ENCODE results near the gene HLA-E. TPM values are rescaled to one million over a fixed set of nuclear protein-coding genes. Genes with fewer than 3 reads are reported as not detected.
"Not testable (repeated sequence)": the region's sequence is repeated elsewhere in the genome, so short reads cannot be mapped to it uniquely, and the experiment has no call there.

The HLA-E gene
- total and polyA plus RNA-seq, 2 donors (not counting 1 experiment from before 2014, with no cell fraction given), result 1,043 to 1,174 TPM

GRCh38 chr6:30497714-30498113 is 8.4 kb downstream of the HLA-E start:
- Mint-ChIP-seq H3K9me3 (ENCODE audit: insufficient read depth) (no peaks in the 10 kb centered on the region), H3K27ac (peak overlapping the region; percentile 62), H3K4me1 (peaks cover 72% of the 10 kb centered on the region), H3K27me3 (no peaks in the 10 kb centered on the region), H3K4me3 (no peak overlapping the region)
- WGBS (ENCODE audit: insufficient coverage), result 80% methylated on average over 2 of the region's 3 CpGs
- Histone ChIP-seq H2AFZ (ENCODE audit: insufficient read depth, low read depth, low read length, poor library complexity, severe bottlenecking) (no peak overlapping the region), H3K4me3 (ENCODE audit: control extremely low read depth in 1 of 5, extremely low read depth in 1 of 5, insufficient read depth in 1 of 5, low read depth in 2 of 5, low read length in 4 of 5) (no peak overlapping the region), H4K20me1 (ENCODE audit: control insufficient read depth, insufficient read depth, low read length, poor library complexity, severe bottlenecking) (peaks cover 19% of the 10 kb centered on the region), H3K36me3 (replicated peaks in 1 of 2; ENCODE audit: control extremely low read depth in 1 of 2, control insufficient read depth in 1 of 2, extremely low read depth in 1 of 2, insufficient read depth in 2 of 2, low read length in 1 of 2) (peaks cover 2 to 16% of the 10 kb centered on the region in 2 experiments), H3K27me3 (replicated peaks in 1 of 4; ENCODE audit: control extremely low read depth in 1 of 4, control insufficient read depth in 3 of 4, insufficient read depth in 4 of 4, low read length in 3 of 4) (no peaks in the 10 kb centered on the region), H3K79me2 (ENCODE audit: control insufficient read depth, insufficient read depth, low read length) (peaks cover 48% of the 10 kb centered on the region), H3K4me1 (ENCODE audit: control insufficient read depth in 2 of 2, insufficient read depth in 2 of 2, low read length in 2 of 2) (peaks cover 52 to 67% of the 10 kb centered on the region in 2 donors), H3K27ac (ENCODE audit: low read length in 2 of 2) (peak overlapping the region in 1 of 2 donors; percentile 12), H3K9me3 (ENCODE audit: control extremely low read depth in 1 of 3, control insufficient read depth in 2 of 3, insufficient read depth in 1 of 3, low read length in 2 of 3) (no peaks in the 10 kb centered on the region), H3K4me2 (replicated peaks; ENCODE audit: low read depth, low read length, poor library complexity, severe bottlenecking) (peak overlapping the region; percentile 8), H3K9ac (ENCODE audit: low read length) (no peak overlapping the region)
- ATAC-seq (ENCODE audit: low read depth) (no peak), DNase-seq (no peak)
- POLR2A ChIA-PET, result interaction anchor here (1.2 to 1.3 kb wide), 2 partner anchors 12 to 14 kb away, joined by 3 read pairs; no protein-coding TSS in a partner anchor
- intact Hi-C loops (cut with micrococcal nuclease), result no loop called here
- TF ChIP-seq CTCF (IDR thresholded peaks at IDR 0.05) (no peak), EZH2 (IDR thresholded peaks at IDR 0.05; ENCODE audit: borderline replicate concordance, insufficient read depth, low read depth, low read length, poor library complexity, severe bottlenecking) (no peak)
- CTCF ChIA-PET, result interaction anchor here (6.2 to 7.6 kb wide), 2 partner anchors 33 to 44 kb away, joined by 86 to 114 read pairs; no protein-coding TSS in a partner anchor

GRCh38 chr6:30498705-30499104 is 9.4 kb downstream of the HLA-E start:
- 92% methylated on average over 19 of the region's 37 CpGs for WGBS (ENCODE audit: insufficient coverage)
- POLR2A ChIA-PET, result interaction anchor here (1.2 kb wide), 1 partner anchor 11 kb away, joined by 3 read pairs; no protein-coding TSS in a partner anchor
- intact Hi-C loops (cut with micrococcal nuclease); H3K4me3 ChIP-seq (ENCODE audit: control extremely low read depth in 1 of 5, extremely low read depth in 1 of 5, insufficient read depth in 1 of 5, low read depth in 2 of 5, low read length in 4 of 5); H4K20me1 ChIP-seq (ENCODE audit: control insufficient read depth, insufficient read depth, low read length, poor library complexity, severe bottlenecking); ATAC-seq (ENCODE audit: low read depth); H3K9ac ChIP-seq (ENCODE audit: low read length); DNase-seq; H3K27me3 ChIP-seq (replicated peaks in 1 of 4; ENCODE audit: control extremely low read depth in 1 of 4, control insufficient read depth in 3 of 4, insufficient read depth in 4 of 4, low read length in 3 of 4); H3K4me2 ChIP-seq (replicated peaks; ENCODE audit: low read depth, low read length, poor library complexity, severe bottlenecking); H3K4me3 Mint-ChIP-seq; H3K27ac ChIP-seq (ENCODE audit: low read length in 2 of 2); H3K27ac Mint-ChIP-seq; H3K36me3 ChIP-seq (replicated peaks in 1 of 2; ENCODE audit: control extremely low read depth in 1 of 2, control insufficient read depth in 1 of 2, extremely low read depth in 1 of 2, insufficient read depth in 2 of 2, low read length in 1 of 2); H3K27me3 Mint-ChIP-seq; H3K9me3 Mint-ChIP-seq (ENCODE audit: insufficient read depth); H3K9me3 ChIP-seq (ENCODE audit: control extremely low read depth in 1 of 3, control insufficient read depth in 2 of 3, insufficient read depth in 1 of 3, low read length in 2 of 3); H2AFZ ChIP-seq (ENCODE audit: insufficient read depth, low read depth, low read length, poor library complexity, severe bottlenecking): not testable (repeated sequence)
- Histone ChIP-seq H3K4me1 (ENCODE audit: control insufficient read depth in 2 of 2, insufficient read depth in 2 of 2, low read length in 2 of 2) (peaks cover 44 to 57% of the 10 kb centered on the region in 2 donors), H3K79me2 (ENCODE audit: control insufficient read depth, insufficient read depth, low read length) (peaks cover 48% of the 10 kb centered on the region)
- CTCF ChIA-PET, result interaction anchor here (7.6 to 8.3 kb wide), 2 partner anchors 33 to 43 kb away, joined by 57 to 86 read pairs; no protein-coding TSS in a partner anchor
- peaks cover 65% of the 10 kb centered on the region for H3K4me1 Mint-ChIP-seq

All from B cell (primary cell).